Endodermal cell (in vitro differentiated cells): Measurements from ENCODE around the gene CASP14. TPM values are rescaled to one million over a fixed set of nuclear protein-coding genes. Genes with fewer than 3 reads are reported as not detected.
"Not testable (repeated sequence)": the region's sequence is repeated elsewhere in the genome, so short reads cannot be mapped to it uniquely, and the experiment has no call there.

ENCODE experiments used
- DNase-seq: peaks from one replicate; pipeline ENCODE4 v3.0.0-alpha.2; 2017
- H3K27ac ChIP-seq: 2 replicates; pipeline ENCODE4 v1.5.1; 2013; ENCODE audit warnings: mild to moderate bottlenecking, low read depth, low read length, moderate library complexity
- H3K27me3 ChIP-seq: 2 replicates; pipeline ENCODE4 v1.6.1; 2013; ENCODE audit warnings: mild to moderate bottlenecking, low read length, moderate library complexity; ENCODE audit not compliant: insufficient read depth, control insufficient read depth, poor library complexity, severe bottlenecking
- H3K36me3 ChIP-seq: 2 replicates; pipeline ENCODE4 v1.7.0; 2013; ENCODE audit warnings: mild to moderate bottlenecking, low read length, moderate library complexity; ENCODE audit not compliant: control insufficient read depth, insufficient read depth
- H3K4me1 ChIP-seq: one replicate; pipeline ENCODE4 v1.7.0; 2013; ENCODE audit warnings: low read length; ENCODE audit not compliant: control insufficient read depth, insufficient read depth
- H3K4me3 ChIP-seq: 2 replicates; pipeline ENCODE4 v1.5.1; 2013; ENCODE audit warnings: mild to moderate bottlenecking, low read length, moderate library complexity
- H3K9ac ChIP-seq: 2 replicates; pipeline ENCODE4 v1.6.1; 2013; ENCODE audit warnings: mild to moderate bottlenecking, low read length, moderate library complexity; ENCODE audit not compliant: poor library complexity, severe bottlenecking; ENCODE audit errors: extremely low read depth
- H3K9me3 ChIP-seq: 2 replicates; pipeline ENCODE4 v1.6.1; 2013; ENCODE audit warnings: mild to moderate bottlenecking, low read length, moderate library complexity; ENCODE audit not compliant: control insufficient read depth
- H3K27ac Mint-ChIP-seq: 2 replicates; pipeline ENCODE4 v1.8.0; 2020; ENCODE audit warnings: mixed read lengths
- H3K27me3 Mint-ChIP-seq: 2 replicates; pipeline ENCODE4 v1.8.0; 2021; ENCODE audit warnings: mild to moderate bottlenecking, mixed read lengths; ENCODE audit not compliant: insufficient read depth
- H3K36me3 Mint-ChIP-seq: 2 replicates; pipeline ENCODE4 v1.8.0; 2020; ENCODE audit warnings: low read depth, mixed read lengths
- H3K4me1 Mint-ChIP-seq: 2 replicates; pipeline ENCODE4 v1.8.0; 2020; ENCODE audit warnings: mixed read lengths
- H3K4me3 Mint-ChIP-seq: 2 replicates; pipeline ENCODE4 v1.8.0; 2020; ENCODE audit warnings: mild to moderate bottlenecking, moderate library complexity, mixed read lengths
- H3K9me3 Mint-ChIP-seq: 2 replicates; pipeline ENCODE4 v1.8.0; 2020; ENCODE audit warnings: mild to moderate bottlenecking, mixed read lengths
- CTCF ChIP-seq: fragments of 200-600 bp; sonication (generic); conservative IDR thresholded peaks from 2 replicates; pipeline ENCODE4 v1.5.0; 2021; ENCODE audit warnings: antibody characterized with exemption, mild to moderate bottlenecking
- WGBS, 2 experiments: methylation state at CpG; one replicate each; pipeline versions ENCODE4 v1.1.5 to v1.1.7; 2013; ENCODE audit warnings: missing lambda C conversion rate in 2 of 2, mixed read lengths in 1 of 2; ENCODE audit not compliant: insufficient coverage in 1 of 2, insufficient read length in 1 of 2; 5-methylcytosine and 5-hydroxymethylcytosine counted together
- total RNA-seq, 2 donors: library from RNA; stranded (reverse); fragmentation: NEBNext Ultra II Directional in 1 of 2; extraction: Animal tissue kit (Norgen Biotek cat#: 25700) in 1 of 2; gene quantifications; 2 replicates in 1 of 2; 3 replicates in 1 of 2; pipeline ENCODE4 v1.2.1, GENCODE V29; 2021

The CASP14 gene
- total RNA-seq, 2 donors from 2014 or later, result not detected

GRCh38 chr19:15014579-15014978 is 34.7 kb upstream of the CASP14 start:
- no peak for TF ChIP-seq CTCF
- Histone ChIP-seq H3K9ac (no peak overlapping the region), H3K36me3 (no peaks in the 10 kb centered on the region), H3K9me3 (peaks cover 36% of the 10 kb centered on the region), H3K4me3 (no peak overlapping the region), H3K27me3 (no peaks in the 10 kb centered on the region), H3K4me1 (no peaks in the 10 kb centered on the region), H3K27ac (no peak overlapping the region)
- peak; percentile 85 for DNase-seq
- 40 to 48% methylated on average over 3 to 9 of the region's 11 CpGs for WGBS, 2 experiments
- Mint-ChIP-seq H3K27me3 (peaks cover 45% of the 10 kb centered on the region), H3K9me3 (peaks cover 70% of the 10 kb centered on the region), H3K36me3 (no peaks in the 10 kb centered on the region), H3K4me3 (no peak overlapping the region), H3K27ac (no peak overlapping the region), H3K4me1 (no peaks in the 10 kb centered on the region)

- peak; percentile 82 for DNase-seq
- TF ChIP-seq CTCF, result no peak
- H3K27me3 ChIP-seq, result no peaks in the 10 kb centered on the region
- no peaks in the 10 kb centered on the region for H3K36me3 ChIP-seq
- H3K4me3 Mint-ChIP-seq, result no peak overlapping the region
- H3K4me1 Mint-ChIP-seq, result no peaks in the 10 kb centered on the region
- peaks cover 30% of the 10 kb centered on the region for H3K9me3 ChIP-seq
- no peak overlapping the region for H3K27ac ChIP-seq
- no peak overlapping the region for H3K4me3 ChIP-seq
- H3K27me3 Mint-ChIP-seq, result peaks cover 30% of the 10 kb centered on the region
- no peaks in the 10 kb centered on the region for H3K4me1 ChIP-seq
- no peak overlapping the region for H3K9ac ChIP-seq
- H3K36me3 Mint-ChIP-seq, result no peaks in the 10 kb centered on the region
- H3K9me3 Mint-ChIP-seq, result peaks cover 69% of the 10 kb centered on the region
- 64 to 73% methylated on average over 15 to 18 of the region's 18 CpGs for WGBS, 2 experiments
- no peak overlapping the region for H3K27ac Mint-ChIP-seq
Observed at GRCh38 chr19:15015946-15016542, 33.2 kb upstream of the CASP14 start.

- 44% methylated on average over 2 of the region's 3 CpGs; no CpG with 5 or more reads in 1 of the 2 experiments for WGBS, 2 experiments
- not testable (repeated sequence) for H3K27me3 ChIP-seq, H3K36me3 Mint-ChIP-seq
Observed at GRCh38 chr19:15018836-15019235, 30.4 kb upstream of the CASP14 start.

More at GRCh38 chr19:15018836-15019235, 30.4 kb upstream of the CASP14 start:
- not testable (repeated sequence) for H3K36me3 ChIP-seq, H3K4me1 Mint-ChIP-seq, H3K4me3 Mint-ChIP-seq, DNase-seq, H3K4me3 ChIP-seq, H3K9ac ChIP-seq, H3K27me3 Mint-ChIP-seq, H3K27ac ChIP-seq, H3K27ac Mint-ChIP-seq, H3K4me1 ChIP-seq
- peaks cover 61% of the 10 kb centered on the region for H3K9me3 Mint-ChIP-seq
- peaks cover 22% of the 10 kb centered on the region for H3K9me3 ChIP-seq
